Thyroid gland (tissue), 4 donors: ENCODE data around the gene BACH1.

Source experiments
- CTCF ChIP-seq, 6 experiments: fragments of 200-600 bp in 3 of 6; fragments of 450-650 bp in 3 of 6; sonication (generic) in 3 of 6; IDR thresholded peaks; one replicate each; pipeline ENCODE4 v1.5.1; 2016 to 2019; ENCODE audit warnings: antibody characterized with exemption in 6 of 6, mild to moderate bottlenecking in 2 of 6, inconsistent platforms in 1 of 6, moderate library complexity in 1 of 6
- POLR2A ChIP-seq, 2 donors: fragments of 450-650 bp; IDR thresholded peaks; one replicate each; pipeline ENCODE4 v1.6.1; 2017; ENCODE audit warnings: antibody characterized with exemption in 2 of 2, mild to moderate bottlenecking in 2 of 2, moderate library complexity in 1 of 2

GRCh38 chr21:29387598-29387997 is 88.9 kb downstream of the BACH1 start:
- TF ChIP-seq POLR2A (IDR thresholded peaks at IDR 0.05) = no peak
- no peak for TF ChIP-seq CTCF (IDR thresholded peaks at IDR 0.05)
